K562 (cell line): Measurements from ENCODE around the gene CERS6.

Experiments used
- CBX2 ChIP-seq: fragments of 200-600 bp; sonication (generic); IDR thresholded peaks from one replicate; pipeline ENCODE4 v1.6.1; 2012; ENCODE audit warnings: mild to moderate bottlenecking, low read length, inconsistent platforms; ENCODE audit not compliant: insufficient read depth, poor library complexity, severe bottlenecking
- CEBPB ChIP-seq: fragments of 450-650 bp; IDR thresholded peaks from 2 replicates; pipeline ENCODE4 v1.6.1; 2016; ENCODE audit warnings: missing genetic modification characterization, missing compliant biosample characterization
- DPF2 ChIP-seq: fragments of 450-650 bp; IDR thresholded peaks from 2 replicates; pipeline ENCODE4 v1.6.1; 2016
- MXD1 ChIP-seq: fragments of 250-450 bp; sonication (Bioruptor Pico); IDR thresholded peaks from 2 replicates; pipeline ENCODE4 v1.8.0; 2021; ENCODE audit warnings: borderline replicate concordance, mild to moderate bottlenecking, moderate library complexity; ENCODE audit not compliant: poor library complexity, severe bottlenecking
- PML ChIP-seq: IDR thresholded peaks from 2 replicates; pipeline ENCODE4 v1.6.1; 2012; ENCODE audit warnings: low read length, inconsistent platforms
- TAL1 ChIP-seq: fragments of 450-650 bp; IDR thresholded peaks from 2 replicates; pipeline ENCODE4 v1.6.1; 2016; ENCODE audit warnings: mild to moderate bottlenecking
- TARDBP ChIP-seq: fragments of 450-650 bp; IDR thresholded peaks from 2 replicates; pipeline ENCODE4 v1.6.1; 2016

GRCh38 chr2:168772704-168773103 is 316.6 kb downstream of the CERS6 start:
- TF ChIP-seq TARDBP (no peak), TAL1 (no peak), PML (no peak), DPF2 (no peak), CEBPB (tag) (no peak), MXD1 (CRISPR knock-in tag) (no peak), CBX2 (no peak)
